Activated naive CD4-positive, alpha-beta T cell treated with anti-CD3 and anti-CD28 coated beads, Interleukin-2, amount 50 U/mL, for 24 hours (primary cell): ENCODE data around the gene GABRG3.

Experiments
- H3K27ac Mint-ChIP-seq: one replicate; pipeline ENCODE4 v1.8.0; 2021; ENCODE audit warnings: mild to moderate bottlenecking, mixed read lengths
- H3K27me3 Mint-ChIP-seq: one replicate; pipeline ENCODE4 v1.8.0; 2021; ENCODE audit warnings: mixed read lengths
- H3K36me3 Mint-ChIP-seq: one replicate; pipeline ENCODE4 v1.8.0; 2021; ENCODE audit warnings: mixed read lengths
- H3K4me1 Mint-ChIP-seq: one replicate; pipeline ENCODE4 v1.8.0; 2021; ENCODE audit warnings: mixed read lengths
- H3K4me3 Mint-ChIP-seq: one replicate; pipeline ENCODE4 v1.8.0; 2021; ENCODE audit warnings: mild to moderate bottlenecking, mixed read lengths
- H3K9me3 Mint-ChIP-seq: one replicate; pipeline ENCODE4 v1.8.0; 2021; ENCODE audit warnings: mixed read lengths

Gene GABRG3

DNA sequence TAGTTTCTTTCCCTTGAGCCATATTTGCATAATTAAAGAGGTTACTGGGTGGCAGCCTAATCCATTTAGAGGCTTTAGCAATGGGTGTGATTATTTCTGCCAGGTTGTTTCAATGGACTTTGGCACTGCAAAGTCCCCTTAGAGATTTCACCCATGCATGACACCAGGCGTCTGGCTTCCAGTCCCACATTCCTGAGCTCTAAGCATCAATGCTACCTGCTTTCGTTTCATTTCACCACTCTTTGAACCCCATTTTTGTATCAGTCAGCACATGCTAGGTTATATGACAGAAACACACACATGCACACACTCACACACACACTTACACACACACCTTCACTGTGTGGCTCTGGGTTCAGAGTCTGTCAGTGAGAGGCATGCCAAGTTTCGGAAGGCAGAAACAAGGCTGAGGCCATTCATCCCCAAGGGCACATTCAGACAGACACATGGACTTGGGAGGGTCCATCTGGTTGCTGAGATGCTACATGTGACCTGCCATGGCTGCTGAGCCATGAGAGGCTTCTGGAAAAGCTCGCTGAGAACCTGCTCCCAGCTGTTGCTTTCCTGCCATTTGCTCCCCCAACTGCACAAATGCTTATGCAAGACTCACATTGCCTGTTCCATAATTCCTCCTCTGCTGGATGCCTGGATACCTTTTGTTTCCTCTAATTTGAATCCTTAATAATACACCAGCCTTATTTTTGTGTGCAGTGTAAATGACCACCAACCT, 354.1 kb downstream of the GABRG3 start:
- Mint-ChIP-seq H3K9me3 (no peaks in the 10 kb centered on the region), H3K36me3 (no peaks in the 10 kb centered on the region), H3K27ac (no peak overlapping the region), H3K4me1 (no peaks in the 10 kb centered on the region), H3K27me3 (no peaks in the 10 kb centered on the region), H3K4me3 (no peak overlapping the region)

- H3K9me3 Mint-ChIP-seq: no peaks in the 10 kb centered on the region
- no peak overlapping the region for H3K4me3 Mint-ChIP-seq
- H3K4me1 Mint-ChIP-seq: no peaks in the 10 kb centered on the region
- H3K36me3 Mint-ChIP-seq: no peaks in the 10 kb centered on the region
- H3K27ac Mint-ChIP-seq: no peak overlapping the region
- H3K27me3 Mint-ChIP-seq: no peaks in the 10 kb centered on the region
These were observed 356.6 kb downstream of the GABRG3 start for GRCh38 chr15:27327467-27328025.

- no peaks in the 10 kb centered on the region for H3K4me1 Mint-ChIP-seq
- H3K4me3 Mint-ChIP-seq: no peak overlapping the region
- no peak overlapping the region for H3K27ac Mint-ChIP-seq
- H3K36me3 Mint-ChIP-seq: no peaks in the 10 kb centered on the region
- no peaks in the 10 kb centered on the region for H3K27me3 Mint-ChIP-seq
- no peaks in the 10 kb centered on the region for H3K9me3 Mint-ChIP-seq
These were observed 357.2 kb downstream of the GABRG3 start for GRCh38 chr15:27328186-27328585.

DNA sequence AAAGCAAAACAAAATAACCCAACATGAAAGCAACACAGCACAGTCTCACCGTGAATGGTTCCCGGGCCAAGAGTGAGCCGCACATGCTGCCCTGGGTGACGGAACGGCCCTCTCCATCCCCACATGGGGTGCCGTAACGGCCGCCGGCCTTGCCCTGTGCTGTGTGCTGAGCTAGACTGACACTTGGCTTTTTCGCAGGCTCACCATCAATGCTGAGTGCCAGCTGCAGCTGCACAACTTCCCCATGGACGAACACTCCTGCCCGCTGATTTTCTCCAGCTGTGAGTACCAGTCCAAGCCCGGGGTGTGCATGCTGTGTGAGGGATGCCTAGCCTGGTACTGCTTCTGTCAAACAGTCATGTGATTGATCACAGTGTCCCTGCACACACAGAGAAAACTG, 357.6 kb downstream of the GABRG3 start:
- H3K27ac Mint-ChIP-seq: no peak overlapping the region
- H3K4me1 Mint-ChIP-seq: no peaks in the 10 kb centered on the region
- H3K36me3 Mint-ChIP-seq: no peaks in the 10 kb centered on the region
- no peaks in the 10 kb centered on the region for H3K27me3 Mint-ChIP-seq
- H3K9me3 Mint-ChIP-seq: no peaks in the 10 kb centered on the region
- no peak overlapping the region for H3K4me3 Mint-ChIP-seq

DNA sequence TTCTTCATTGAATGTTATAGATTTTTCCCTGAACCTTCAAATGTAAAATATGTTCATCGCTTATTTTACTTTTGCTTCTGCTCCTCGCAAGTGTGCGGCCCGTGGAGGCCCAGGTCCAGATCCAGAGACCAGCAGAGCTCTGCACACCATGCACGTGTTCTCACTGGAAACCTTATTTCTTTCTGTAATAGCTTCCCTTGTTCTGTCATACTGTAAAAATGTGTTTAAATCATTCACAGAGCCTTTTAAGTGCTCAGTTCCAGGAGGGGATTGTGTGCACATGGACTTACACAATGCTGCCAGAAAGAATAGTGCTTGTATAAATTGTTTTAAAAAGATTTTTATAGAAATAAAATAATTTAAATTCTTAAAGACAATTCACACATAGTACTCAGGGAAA, 359.3 kb downstream of the GABRG3 start:
- no peak overlapping the region for H3K4me3 Mint-ChIP-seq
- H3K27me3 Mint-ChIP-seq: no peaks in the 10 kb centered on the region
- no peak overlapping the region for H3K27ac Mint-ChIP-seq
- no peaks in the 10 kb centered on the region for H3K4me1 Mint-ChIP-seq
- no peaks in the 10 kb centered on the region for H3K9me3 Mint-ChIP-seq
- no peaks in the 10 kb centered on the region for H3K36me3 Mint-ChIP-seq

DNA sequence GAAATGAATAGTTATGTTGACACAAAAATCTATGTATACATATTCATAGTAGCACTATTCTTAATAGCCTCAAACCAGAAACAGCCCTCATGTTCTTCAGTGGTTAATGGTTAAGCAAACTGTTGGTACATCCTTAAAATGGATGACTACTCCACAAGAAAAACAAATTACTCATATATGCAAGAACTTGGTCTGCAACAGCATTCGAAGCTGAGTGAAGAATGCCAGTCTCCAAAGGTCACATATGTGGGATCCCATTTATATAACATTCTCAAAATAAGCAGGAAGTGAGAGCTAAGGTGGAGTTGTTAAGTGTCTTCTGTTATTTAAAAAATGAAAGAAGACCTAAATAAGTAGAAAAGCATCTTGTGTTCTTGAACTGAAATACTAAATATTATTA, 365.7 kb downstream of the GABRG3 start:
- Mint-ChIP-seq H3K4me3 (no peak overlapping the region), H3K27ac (no peak overlapping the region), H3K9me3 (no peaks in the 10 kb centered on the region), H3K27me3 (peaks cover 1% of the 10 kb centered on the region), H3K4me1 (no peaks in the 10 kb centered on the region), H3K36me3 (no peaks in the 10 kb centered on the region)

GRCh38 chr15:27339138-27339537, 368.2 kb downstream of the GABRG3 start:
- Mint-ChIP-seq H3K36me3 (no peaks in the 10 kb centered on the region), H3K4me1 (no peaks in the 10 kb centered on the region), H3K4me3 (no peak overlapping the region), H3K27me3 (peaks cover 1% of the 10 kb centered on the region), H3K27ac (no peak overlapping the region), H3K9me3 (no peaks in the 10 kb centered on the region)

GRCh38 chr15:27341780-27342343, 370.9 kb downstream of the GABRG3 start:
- H3K9me3 Mint-ChIP-seq: no peaks in the 10 kb centered on the region
- no peak overlapping the region for H3K4me3 Mint-ChIP-seq
- H3K36me3 Mint-ChIP-seq: no peaks in the 10 kb centered on the region
- H3K4me1 Mint-ChIP-seq: no peaks in the 10 kb centered on the region
- no peak overlapping the region for H3K27ac Mint-ChIP-seq
- peaks cover 1% of the 10 kb centered on the region for H3K27me3 Mint-ChIP-seq

DNA sequence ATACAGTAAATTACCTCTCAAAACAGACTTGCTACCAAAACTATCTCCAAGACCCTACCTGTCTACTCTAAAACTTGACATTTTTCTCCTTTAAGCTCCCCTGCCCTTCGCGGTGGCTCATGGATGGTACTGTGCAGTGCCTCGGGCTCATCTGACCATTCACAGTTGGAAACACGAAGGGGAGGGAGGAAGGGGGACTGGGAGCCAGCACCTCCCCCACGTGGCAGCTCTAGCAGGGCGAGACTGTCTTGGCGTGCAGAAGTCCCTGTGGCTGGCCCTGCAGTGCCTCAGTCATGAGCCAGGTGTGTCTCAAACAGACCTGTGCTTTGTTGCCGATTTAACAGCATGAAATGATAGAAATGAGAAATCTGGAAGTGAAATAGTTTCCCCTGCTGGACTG, 372.0 kb downstream of the GABRG3 start:
- Mint-ChIP-seq H3K4me3 (no peak overlapping the region), H3K27me3 (peaks cover 1% of the 10 kb centered on the region), H3K27ac (no peak overlapping the region), H3K36me3 (no peaks in the 10 kb centered on the region), H3K4me1 (no peaks in the 10 kb centered on the region), H3K9me3 (no peaks in the 10 kb centered on the region)

GRCh38 chr15:27352136-27352535, 381.2 kb downstream of the GABRG3 start:
- no peak overlapping the region for H3K27ac Mint-ChIP-seq
- H3K4me3 Mint-ChIP-seq: no peak overlapping the region
- H3K9me3 Mint-ChIP-seq: no peaks in the 10 kb centered on the region
- no peaks in the 10 kb centered on the region for H3K4me1 Mint-ChIP-seq
- H3K27me3 Mint-ChIP-seq: no peaks in the 10 kb centered on the region
- H3K36me3 Mint-ChIP-seq: no peaks in the 10 kb centered on the region

- Mint-ChIP-seq H3K9me3 (no peaks in the 10 kb centered on the region), H3K27ac (no peak overlapping the region), H3K27me3 (no peaks in the 10 kb centered on the region), H3K4me1 (no peaks in the 10 kb centered on the region), H3K36me3 (no peaks in the 10 kb centered on the region), H3K4me3 (no peak overlapping the region)
These were observed 382.9 kb downstream of the GABRG3 start for GRCh38 chr15:27353856-27354255.

DNA sequence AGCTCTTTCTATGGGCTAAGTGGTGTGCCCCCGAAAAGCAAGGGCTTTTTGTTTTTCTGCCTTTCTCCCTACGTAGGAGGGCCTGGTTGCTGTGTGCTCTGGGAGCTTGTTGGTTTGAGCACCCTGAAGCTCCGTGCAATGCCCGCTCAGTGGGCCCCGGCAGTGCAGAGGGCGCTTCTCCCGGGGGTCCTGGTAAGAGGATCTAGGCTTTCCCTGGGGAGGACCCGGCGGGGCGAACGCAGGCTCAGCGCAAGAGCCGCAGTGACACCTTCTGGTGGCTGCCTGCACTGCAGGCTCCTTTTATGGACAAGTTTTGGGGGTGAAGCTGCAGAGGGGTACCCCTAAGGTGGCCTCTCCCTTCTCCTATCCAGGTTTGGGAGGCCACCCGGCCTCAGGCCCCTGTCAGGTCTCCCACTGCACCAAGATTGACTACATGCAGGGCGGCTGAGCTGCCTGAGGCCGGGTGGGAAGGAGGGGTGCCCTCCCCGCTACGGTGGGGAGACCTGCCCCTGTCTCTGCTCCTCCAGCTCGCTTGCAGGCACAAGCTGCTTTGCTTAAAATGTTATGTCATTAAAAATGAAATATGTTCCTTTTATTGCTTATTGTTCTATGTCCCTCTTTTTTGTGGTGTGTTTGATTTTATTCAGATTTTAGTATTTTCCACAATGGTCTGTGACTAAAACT, 387.9 kb downstream of the GABRG3 start:
- no peaks in the 10 kb centered on the region for H3K4me1 Mint-ChIP-seq
- H3K9me3 Mint-ChIP-seq: no peaks in the 10 kb centered on the region
- H3K27me3 Mint-ChIP-seq: peaks cover 1% of the 10 kb centered on the region
- no peaks in the 10 kb centered on the region for H3K36me3 Mint-ChIP-seq
- H3K4me3 Mint-ChIP-seq: no peak overlapping the region
- H3K27ac Mint-ChIP-seq: no peak overlapping the region

DNA sequence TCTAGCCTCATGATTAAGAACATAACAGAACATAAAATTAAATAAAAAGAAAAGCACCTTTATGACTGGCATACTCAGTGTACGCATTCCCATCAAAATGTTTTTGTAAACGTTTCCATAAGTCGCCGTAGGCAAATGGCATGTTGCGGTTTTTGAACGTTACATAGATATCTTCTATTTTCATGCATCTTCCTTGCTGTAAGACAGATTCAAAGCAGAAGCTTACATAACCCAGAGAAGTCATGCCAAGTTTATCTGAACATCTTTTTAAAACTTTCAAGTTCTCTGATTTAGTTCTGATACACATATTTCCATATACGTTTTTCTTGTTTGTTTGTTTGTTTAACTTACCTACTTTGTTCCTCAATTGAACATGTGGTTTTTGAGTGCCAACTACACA, 388.6 kb downstream of the GABRG3 start:
- peaks cover 1% of the 10 kb centered on the region for H3K27me3 Mint-ChIP-seq
- H3K4me1 Mint-ChIP-seq: no peaks in the 10 kb centered on the region
- H3K9me3 Mint-ChIP-seq: no peaks in the 10 kb centered on the region
- no peaks in the 10 kb centered on the region for H3K36me3 Mint-ChIP-seq
- no peak overlapping the region for H3K4me3 Mint-ChIP-seq
- H3K27ac Mint-ChIP-seq: no peak overlapping the region

- H3K4me3 Mint-ChIP-seq: no peak overlapping the region
These were observed 389.3 kb downstream of the GABRG3 start for GRCh38 chr15:27360316-27360715.

GRCh38 chr15:27361438-27361837, 390.5 kb downstream of the GABRG3 start:
- Mint-ChIP-seq H3K27ac (no peak overlapping the region), H3K4me1 (no peaks in the 10 kb centered on the region), H3K4me3 (no peak overlapping the region), H3K9me3 (no peaks in the 10 kb centered on the region), H3K27me3 (peaks cover 1% of the 10 kb centered on the region), H3K36me3 (no peaks in the 10 kb centered on the region)

More at GRCh38 chr15:27360316-27360715, 389.3 kb downstream of the GABRG3 start:
- no peaks in the 10 kb centered on the region for H3K4me1 Mint-ChIP-seq
- H3K9me3 Mint-ChIP-seq: no peaks in the 10 kb centered on the region
- peaks cover 1% of the 10 kb centered on the region for H3K27me3 Mint-ChIP-seq
- no peaks in the 10 kb centered on the region for H3K36me3 Mint-ChIP-seq
- no peak overlapping the region for H3K27ac Mint-ChIP-seq

DNA sequence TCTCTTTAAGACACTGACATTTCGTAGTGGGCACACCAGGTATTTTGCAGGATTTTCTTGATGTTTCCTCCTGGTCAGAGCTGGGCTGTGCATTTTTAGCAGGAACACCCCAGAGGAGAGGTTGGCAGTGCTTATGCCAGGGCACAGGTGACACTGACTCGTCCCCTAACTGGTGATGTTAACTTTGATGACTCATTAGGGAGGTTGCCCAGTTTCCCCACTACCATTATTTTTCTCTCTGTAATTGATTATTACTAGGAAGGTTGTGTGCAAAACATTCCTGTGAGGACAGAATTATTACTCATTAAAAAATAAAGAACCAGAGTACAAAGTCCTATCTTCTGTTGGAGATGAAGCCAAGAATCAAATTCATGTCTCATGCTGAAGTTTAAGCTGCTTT, 394.5 kb downstream of the GABRG3 start:
- Mint-ChIP-seq H3K27me3 (no peaks in the 10 kb centered on the region), H3K27ac (no peak overlapping the region), H3K9me3 (no peaks in the 10 kb centered on the region), H3K36me3 (no peaks in the 10 kb centered on the region), H3K4me1 (no peaks in the 10 kb centered on the region), H3K4me3 (no peak overlapping the region)
